ENCODE results near the gene CFB. TPM values are rescaled to one million over a fixed set of nuclear protein-coding genes. Genes with fewer than 3 reads are reported as not detected.
"Not testable (repeated sequence)": the region's sequence is repeated elsewhere in the genome, so short reads cannot be mapped to it uniquely, and the experiment has no call there.

Gene CFB
- total and polyA plus RNA-seq, 4 donors, result 26.4 to 141 (median 73.6) TPM

DNA sequence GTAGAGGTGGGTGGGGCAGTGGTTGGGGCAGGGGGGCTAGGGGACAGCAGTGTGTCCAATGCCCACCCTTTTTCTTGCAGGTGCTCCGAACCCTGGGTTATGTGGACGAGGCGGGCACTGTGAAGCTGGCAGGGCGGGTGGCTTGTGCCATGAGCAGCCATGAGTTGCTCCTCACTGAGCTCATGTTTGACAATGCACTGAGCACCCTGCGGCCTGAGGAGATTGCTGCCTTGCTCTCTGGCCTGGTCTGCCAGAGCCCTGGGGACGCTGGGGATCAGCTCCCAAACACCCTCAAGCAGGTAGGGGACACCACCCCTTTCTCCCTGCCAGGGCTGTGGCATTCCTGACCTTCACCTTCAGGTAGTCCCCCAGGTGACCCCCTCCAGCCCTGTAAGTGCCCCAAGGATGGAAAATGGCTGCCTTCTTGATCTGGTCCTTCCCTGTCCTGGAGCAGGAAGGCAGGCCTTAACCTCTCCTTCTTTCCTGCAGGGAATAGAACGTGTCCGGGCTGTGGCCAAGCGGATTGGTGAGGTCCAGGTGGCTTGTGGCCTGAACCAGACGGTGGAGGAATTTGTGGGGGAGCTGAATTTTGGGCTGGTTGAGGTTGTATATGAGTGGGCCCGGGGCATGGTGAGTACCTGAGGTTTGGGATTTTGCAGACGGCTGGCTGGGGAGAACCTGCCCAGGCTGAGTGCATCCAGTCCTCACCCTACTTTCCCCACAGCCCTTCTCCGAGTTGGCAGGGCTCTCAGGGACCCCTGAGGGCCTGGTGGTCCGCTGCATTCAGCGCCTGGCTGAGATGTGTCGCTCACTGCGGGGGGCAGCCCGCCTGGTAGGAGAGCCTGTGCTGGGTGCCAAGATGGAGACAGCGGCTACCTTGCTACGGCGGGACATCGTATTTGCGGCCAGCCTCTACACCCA is 23.2 kb downstream of the CFB start:
- no peaks in the 10 kb centered on the region for H3K4me1 ChIP-seq (ENCODE audit: control insufficient read depth in 1 of 2, insufficient read depth in 2 of 2, low read length in 2 of 2)
- DNase-seq (peak; percentile 44 to 59), ATAC-seq (ENCODE audit: low FRiP score) (no peak)
- 78 to 84% methylated on average over 23 of the region's 23 CpGs for WGBS, 2 donors
- no peaks in the 10 kb centered on the region for H3K27me3 ChIP-seq (ENCODE audit: control insufficient read depth in 1 of 2, insufficient read depth in 2 of 2, low read length in 1 of 2)
- H3K36me3 ChIP-seq (ENCODE audit: control insufficient read depth in 1 of 2, insufficient read depth in 2 of 2, low read length in 1 of 2), result peaks cover 0 to 17% of the 10 kb centered on the region in 2 donors
- intact Hi-C loops (cut with DNase I), result no loop called here
- H3K4me3 ChIP-seq (ENCODE audit: low read length in 2 of 2), result no peak overlapping the region
- no peaks in the 10 kb centered on the region for H3K9me3 ChIP-seq (ENCODE audit: control insufficient read depth, low read length)
- no peak overlapping the region for H3K27ac ChIP-seq (ENCODE audit: low read depth in 1 of 2, low read length in 2 of 2)

- H3K27ac ChIP-seq (ENCODE audit: low read depth in 1 of 2, low read length in 2 of 2), result peak overlapping the region in 1 of 2 donors; percentile 11
- ATAC-seq (ENCODE audit: low FRiP score) (no peak), DNase-seq (peak; percentile 35 to 65)
- H3K36me3 ChIP-seq (ENCODE audit: control insufficient read depth in 1 of 2, insufficient read depth in 2 of 2, low read length in 1 of 2), result peaks cover 0 to 15% of the 10 kb centered on the region in 2 donors
- H3K27me3 ChIP-seq (ENCODE audit: control insufficient read depth in 1 of 2, insufficient read depth in 2 of 2, low read length in 1 of 2), result no peaks in the 10 kb centered on the region
- 59 to 67% methylated on average over 17 of the region's 17 CpGs for WGBS, 2 donors
- H3K9me3 ChIP-seq (ENCODE audit: control insufficient read depth, low read length), result no peaks in the 10 kb centered on the region
- H3K4me1 ChIP-seq (ENCODE audit: control insufficient read depth in 1 of 2, insufficient read depth in 2 of 2, low read length in 2 of 2), result no peaks in the 10 kb centered on the region
- intact Hi-C loops (cut with DNase I), result loop anchor here in 1 of 2 donors (10.0 kb wide), 1 partner anchor 205 kb away; the partner anchor contains the start of genes AGPAT1 and RNF5
- no peak overlapping the region for H3K4me3 ChIP-seq (ENCODE audit: low read length in 2 of 2)
These were observed 24.1 kb downstream of the CFB start for GRCh38 chr6:31969712-31970603.

- Histone ChIP-seq H3K4me1 (ENCODE audit: control insufficient read depth in 1 of 2, insufficient read depth in 2 of 2, low read length in 2 of 2) (no peaks in the 10 kb centered on the region), H3K27ac (ENCODE audit: low read depth in 1 of 2, low read length in 2 of 2) (peak overlapping the region in 1 of 2 donors; percentile 85), H3K36me3 (ENCODE audit: control insufficient read depth in 1 of 2, insufficient read depth in 2 of 2, low read length in 1 of 2) (peaks cover 0 to 13% of the 10 kb centered on the region in 2 donors), H3K27me3 (ENCODE audit: control insufficient read depth in 1 of 2, insufficient read depth in 2 of 2, low read length in 1 of 2) (no peaks in the 10 kb centered on the region), H3K4me3 (ENCODE audit: low read length in 2 of 2) (peak overlapping the region in 1 of 2 donors; percentile 70), H3K9me3 (ENCODE audit: control insufficient read depth, low read length) (no peaks in the 10 kb centered on the region)
- no peak for ATAC-seq (ENCODE audit: low FRiP score)
- 60% methylated on average over 16 to 18 of the region's 18 CpGs for WGBS, 2 donors
- DNase-seq, result peak; percentile 52 to 77
- intact Hi-C loops (cut with DNase I), result loop anchor here in 1 of 2 donors (10.0 kb wide), 1 partner anchor 204 kb away; the partner anchor contains the start of genes AGPAT1 and RNF5
These were observed 24.8 kb downstream of the CFB start for GRCh38 chr6:31970604-31971271.

- peak overlapping the region; percentile 7 to 70 for H3K4me3 ChIP-seq (ENCODE audit: low read length in 2 of 2)
- ATAC-seq (ENCODE audit: low FRiP score) (no peak), DNase-seq (peak; percentile 49 to 78)
- 15 to 18% methylated on average over 29 of the region's 29 CpGs for WGBS, 2 donors
- peaks cover 0 to 12% of the 10 kb centered on the region in 2 donors for H3K36me3 ChIP-seq (ENCODE audit: control insufficient read depth in 1 of 2, insufficient read depth in 2 of 2, low read length in 1 of 2)
- peak overlapping the region; percentile 83 to 85 for H3K27ac ChIP-seq (ENCODE audit: low read depth in 1 of 2, low read length in 2 of 2)
- H3K9me3 ChIP-seq (ENCODE audit: control insufficient read depth, low read length), result no peaks in the 10 kb centered on the region
- intact Hi-C loops (cut with DNase I), result loop anchor here in 1 of 2 donors (10.0 kb wide), 1 partner anchor 203 kb away; the partner anchor contains the start of genes AGPAT1 and RNF5
- H3K27me3 ChIP-seq (ENCODE audit: control insufficient read depth in 1 of 2, insufficient read depth in 2 of 2, low read length in 1 of 2), result no peaks in the 10 kb centered on the region
- no peaks in the 10 kb centered on the region for H3K4me1 ChIP-seq (ENCODE audit: control insufficient read depth in 1 of 2, insufficient read depth in 2 of 2, low read length in 2 of 2)
These were observed 25.5 kb downstream of the CFB start for GRCh38 chr6:31971279-31971992.

- Histone ChIP-seq H3K36me3 (ENCODE audit: control insufficient read depth in 1 of 2, insufficient read depth in 2 of 2, low read length in 1 of 2) (peaks cover 0 to 9% of the 10 kb centered on the region in 2 donors), H3K4me3 (ENCODE audit: low read length in 2 of 2) (peak within 1 kb of the TSS; percentile 40 to 70), H3K27ac (ENCODE audit: low read depth in 1 of 2, low read length in 2 of 2) (peak within 1 kb of the TSS; percentile 83 to 85), H3K27me3 (ENCODE audit: control insufficient read depth in 1 of 2, insufficient read depth in 2 of 2, low read length in 1 of 2) (no peaks in the 10 kb centered on the region), H3K9me3 (ENCODE audit: control insufficient read depth, low read length) (no peaks in the 10 kb centered on the region), H3K4me1 (ENCODE audit: control insufficient read depth in 1 of 2, insufficient read depth in 2 of 2, low read length in 2 of 2) (no peaks in the 10 kb centered on the region)
- intact Hi-C loops (cut with DNase I), result loop anchor here in 1 of 2 donors (1.0 to 10.0 kb wide), 2 partner anchors 13 to 203 kb away; partner anchors contain the start of genes AGPAT1, RNF5 and SKIC2
- ATAC-seq (ENCODE audit: low FRiP score) (peak; percentile 96), DNase-seq (peak; percentile 98)
- 0% methylated on average over 62 of the region's 62 CpGs for WGBS, 2 donors
These were observed 26.3 kb downstream of the CFB start, which contains the start of gene DXO for GRCh38 chr6:31971993-31972708. Gene DXO, minus strand, starts transcription at chr6:31972138. Its CDS starts 463 bp downstream, at chr6:31971675.

DNA sequence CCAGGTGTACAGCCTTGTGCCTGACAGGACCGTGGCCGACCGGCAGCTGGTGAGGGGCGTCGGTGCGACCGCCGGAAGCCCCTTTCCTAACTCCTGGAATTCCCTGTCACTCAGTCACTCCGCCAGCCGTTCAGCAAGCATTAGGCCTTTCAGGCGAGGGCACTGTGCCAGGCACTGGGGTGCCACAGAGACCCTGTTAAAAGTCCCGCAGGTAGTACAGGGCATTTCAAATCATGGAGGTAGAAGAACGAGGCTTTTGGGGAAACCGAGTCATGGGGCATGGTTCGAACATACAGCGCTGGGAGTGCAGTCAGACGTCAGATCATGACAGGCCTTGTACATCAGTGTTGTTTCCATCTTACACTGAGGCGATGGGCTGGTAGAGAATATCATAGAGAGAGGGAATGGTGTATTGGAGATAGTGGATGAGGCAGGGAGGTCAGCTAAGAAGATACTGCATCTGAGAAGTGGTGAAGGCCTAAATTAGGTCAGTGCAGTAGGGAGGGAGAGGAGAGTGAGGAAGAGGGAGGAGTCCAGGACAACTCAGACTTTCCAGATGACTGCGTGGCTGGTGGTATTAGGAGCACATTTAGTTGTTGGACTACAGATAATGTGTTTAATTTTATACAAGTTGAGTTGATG is 26.9 kb downstream of the CFB start:
- Histone ChIP-seq H3K36me3 (ENCODE audit: control insufficient read depth in 1 of 2, insufficient read depth in 2 of 2, low read length in 1 of 2) (peaks cover 0 to 5% of the 10 kb centered on the region in 2 donors), H3K4me1 (ENCODE audit: control insufficient read depth in 1 of 2, insufficient read depth in 2 of 2, low read length in 2 of 2) (no peaks in the 10 kb centered on the region), H3K27ac (ENCODE audit: low read depth in 1 of 2, low read length in 2 of 2) (peak overlapping the region; percentile 10 to 85), H3K27me3 (ENCODE audit: control insufficient read depth in 1 of 2, insufficient read depth in 2 of 2, low read length in 1 of 2) (no peaks in the 10 kb centered on the region), H3K9me3 (ENCODE audit: control insufficient read depth, low read length) (no peaks in the 10 kb centered on the region), H3K4me3 (ENCODE audit: low read length in 2 of 2) (peak overlapping the region; percentile 40 to 70)
- intact Hi-C loops (cut with DNase I), result loop anchor here in 1 of 2 donors (1.0 to 10.0 kb wide), 2 partner anchors 14 to 202 kb away; partner anchors contain the start of genes AGPAT1, RNF5 and SKIC2
- ATAC-seq (ENCODE audit: low FRiP score) (no peak), DNase-seq (peak in 1 of 2 donors; percentile 27)
- 4 to 6% methylated on average over 19 of the region's 19 CpGs for WGBS, 2 donors

GRCh38 chr6:31976065-31976464 is 30.2 kb downstream of the CFB start:
- ATAC-seq (ENCODE audit: low FRiP score); H3K27me3 ChIP-seq (ENCODE audit: control insufficient read depth in 1 of 2, insufficient read depth in 2 of 2, low read length in 1 of 2); H3K27ac ChIP-seq (ENCODE audit: low read depth in 1 of 2, low read length in 2 of 2); H3K36me3 ChIP-seq (ENCODE audit: control insufficient read depth in 1 of 2, insufficient read depth in 2 of 2, low read length in 1 of 2); H3K4me3 ChIP-seq (ENCODE audit: low read length in 2 of 2); H3K4me1 ChIP-seq (ENCODE audit: control insufficient read depth in 1 of 2, insufficient read depth in 2 of 2, low read length in 2 of 2); H3K9me3 ChIP-seq (ENCODE audit: control insufficient read depth, low read length): not testable (repeated sequence)
- WGBS, 2 donors, result 95 to 96% methylated on average over 14 to 30 of the region's 30 CpGs
- intact Hi-C loops (cut with DNase I), result loop anchor here in 1 of 2 donors (10.0 kb wide), 1 partner anchor 199 kb away; the partner anchor contains the start of genes AGPAT1 and RNF5
- DNase-seq, result peak; percentile 44 to 49

Data from aorta (tissue), 5 donors.